SU-DHL-6 (cell line): ENCODE results near the gene MBTD1.
"Not testable (repeated sequence)": the region's sequence is repeated elsewhere in the genome, so short reads cannot be mapped to it uniquely, and the experiment has no call there.

Experiments used
- H2AFZ ChIP-seq: fragments of 200-600 bp; sonication (generic); 2 replicates; pipeline ENCODE4 v1.6.1; 2014; ENCODE audit warnings: low read depth, mild to moderate bottlenecking, moderate library complexity, mixed read lengths, antibody characterized with exemption, low read length; ENCODE audit not compliant: severe bottlenecking
- H3F3A ChIP-seq: fragments of 200-600 bp; shearing (Covaris generic); 2 replicates; pipeline ENCODE4 v1.6.0; 2016; ENCODE audit warnings: antibody characterized with exemption, mild to moderate bottlenecking; ENCODE audit not compliant: insufficient read depth
- H3K27ac ChIP-seq: fragments of 200-600 bp; sonication (generic); 2 replicates; pipeline ENCODE4 v1.5.1; 2016; ENCODE audit warnings: low read depth, mild to moderate bottlenecking, low read length, moderate library complexity, mixed read lengths
- H3K27me3 ChIP-seq: fragments of 200-600 bp; sonication (generic), shearing (Covaris generic); 2 replicates; pipeline ENCODE4 v1.6.0; 2014; ENCODE audit warnings: mild to moderate bottlenecking, low read length
- H3K36me3 ChIP-seq: fragments of 200-600 bp; sonication (generic); 2 replicates; pipeline ENCODE4 v1.6.1; 2014; ENCODE audit warnings: mild to moderate bottlenecking, low read length, mixed read lengths
- H3K4me2 ChIP-seq: fragments of 300-600, 200-600 bp; shearing (Covaris generic), sonication (generic); 2 replicates; pipeline ENCODE4 v1.6.0; 2014; ENCODE audit warnings: low read length, low read depth, mild to moderate bottlenecking; ENCODE audit not compliant: poor library complexity, severe bottlenecking
- H3K4me3 ChIP-seq: fragments of 200-600 bp; sonication (generic); 2 replicates; pipeline ENCODE4 v1.5.1; 2014; ENCODE audit warnings: antibody characterized with exemption, low read length, mild to moderate bottlenecking, mixed read lengths; ENCODE audit not compliant: insufficient read depth, poor library complexity, severe bottlenecking
- H3K79me2 ChIP-seq: fragments of 200-600 bp; sonication (generic); 2 replicates; pipeline ENCODE4 v1.6.1; 2014; ENCODE audit warnings: mild to moderate bottlenecking, low read length, moderate library complexity; ENCODE audit not compliant: insufficient read depth
- H3K9ac ChIP-seq: fragments of 200-600 bp; sonication (generic); 2 replicates; pipeline ENCODE4 v1.7.0; 2014; ENCODE audit warnings: mild to moderate bottlenecking, low read length
- H3K9me2 ChIP-seq: fragments of 200-600 bp; sonication (generic); replicated peaks from 2 replicates; pipeline ENCODE4 v1.6.1; 2014; ENCODE audit warnings: low read length; ENCODE audit not compliant: insufficient read depth
- H3K9me3 ChIP-seq: fragments of 200-600 bp; sonication (generic); 2 replicates; pipeline ENCODE4 v1.6.1; 2014; ENCODE audit warnings: low read length, mixed read lengths; ENCODE audit not compliant: insufficient read depth
- H4K20me1 ChIP-seq: fragments of 200-600 bp; sonication (generic); 2 replicates; pipeline ENCODE4 v1.6.1; 2014; ENCODE audit warnings: low read depth, mild to moderate bottlenecking, antibody characterized with exemption, low read length, moderate library complexity, mixed read lengths
- CTCF ChIP-seq: fragments of 200-600 bp; sonication (generic); IDR thresholded peaks from one replicate; pipeline ENCODE4 v1.5.1; 2017; ENCODE audit warnings: antibody characterized with exemption, mild to moderate bottlenecking, low read length, moderate library complexity; ENCODE audit not compliant: insufficient read depth, poor library complexity, severe bottlenecking
- EZH2phosphoT487 ChIP-seq: fragments of 200-600 bp; sonication (generic), shearing (Covaris generic); conservative IDR thresholded peaks from 2 replicates; pipeline ENCODE4 v1.6.1; 2018; ENCODE audit warnings: mild to moderate bottlenecking, antibody characterized with exemption, low read length, moderate library complexity, mixed read lengths

MBTD1 gene

DNA sequence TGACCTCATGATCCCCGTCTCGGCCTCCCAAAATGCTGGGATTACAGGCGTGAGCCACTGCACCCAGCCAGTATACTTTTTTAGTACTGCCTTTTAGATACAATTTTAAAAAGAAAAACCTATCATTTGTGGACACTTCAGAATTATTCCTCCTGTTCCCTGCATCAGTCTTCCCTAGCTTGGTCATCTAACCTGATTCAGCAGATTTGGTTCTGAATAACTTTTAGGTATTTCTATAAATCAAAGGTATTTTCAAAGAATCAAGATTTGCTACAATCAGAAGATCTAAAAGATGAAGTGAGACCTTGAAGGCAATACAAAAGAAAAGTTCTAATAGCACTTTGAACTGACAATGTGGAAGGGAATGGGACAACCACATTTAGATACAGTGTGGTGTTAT, 30.0 kb downstream of the MBTD1 start:
- no peak for TF ChIP-seq EZH2phosphoT487
- TF ChIP-seq CTCF: no peak
- no peaks in the 10 kb centered on the region for H3K36me3 ChIP-seq
- H3K27me3 ChIP-seq: no peaks in the 10 kb centered on the region
- H3K4me3 ChIP-seq: no peak overlapping the region
- no peaks in the 10 kb centered on the region for H3K9me2 ChIP-seq
- no peak overlapping the region for H3K9ac ChIP-seq
- peak overlapping the region; percentile 22 for H3K27ac ChIP-seq
- H3K79me2 ChIP-seq: peaks cover 49% of the 10 kb centered on the region
- no peaks in the 10 kb centered on the region for H4K20me1 ChIP-seq
- H2AFZ ChIP-seq: no peak overlapping the region
- peak overlapping the region; percentile 48 for H3K4me2 ChIP-seq
- H3F3A ChIP-seq: peaks cover 9% of the 10 kb centered on the region; the same call in 1 of the 2 replicates
- no peaks in the 10 kb centered on the region for H3K9me3 ChIP-seq

GRCh38 chr17:51228161-51228560, 31.7 kb downstream of the MBTD1 start:
- peaks cover 34% of the 10 kb centered on the region for H3K79me2 ChIP-seq

DNA sequence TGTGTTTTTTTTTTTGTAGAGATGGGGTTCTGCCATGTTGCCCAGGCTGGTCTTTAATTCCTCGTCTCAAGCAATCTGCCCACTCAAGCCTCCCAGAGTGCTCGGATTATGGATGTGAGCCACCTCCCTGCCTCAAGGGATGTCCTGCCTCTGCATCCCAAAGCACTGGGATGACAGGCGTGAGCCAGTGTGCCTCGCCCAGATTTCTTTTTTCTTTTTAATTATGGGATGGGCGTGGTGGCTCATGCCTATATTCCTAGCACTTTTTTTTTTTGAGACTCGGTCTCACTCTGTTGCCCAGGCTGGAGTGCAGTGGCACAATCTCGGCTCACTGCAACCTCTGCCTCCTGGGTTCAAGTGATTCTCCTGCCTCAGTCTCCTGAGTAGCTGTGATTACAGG, 34.3 kb downstream of the MBTD1 start:
- H3K9me3 ChIP-seq, H3K4me3 ChIP-seq, H3K9me2 ChIP-seq, H2AFZ ChIP-seq, H4K20me1 ChIP-seq, H3K36me3 ChIP-seq, H3K27ac ChIP-seq, H3K27me3 ChIP-seq, H3K4me2 ChIP-seq, H3F3A ChIP-seq, H3K9ac ChIP-seq: not testable (repeated sequence)
- peaks cover 18% of the 10 kb centered on the region; the same call in 1 of the 2 replicates for H3K79me2 ChIP-seq

More at GRCh38 chr17:51228161-51228560, 31.7 kb downstream of the MBTD1 start:
- no peaks in the 10 kb centered on the region for H3K9me3 ChIP-seq
- H3F3A ChIP-seq: peaks cover 9% of the 10 kb centered on the region; the same call in 1 of the 2 replicates
- H3K9me2 ChIP-seq: no peaks in the 10 kb centered on the region
- peak overlapping the region; percentile 18 for H3K4me2 ChIP-seq
- no peaks in the 10 kb centered on the region for H4K20me1 ChIP-seq
- H3K4me3 ChIP-seq: no peak overlapping the region
- H3K9ac ChIP-seq: no peak overlapping the region
- no peaks in the 10 kb centered on the region for H3K36me3 ChIP-seq
- H3K27ac ChIP-seq: peak overlapping the region; percentile 30; the same call in 1 of the 2 replicates
- no peak overlapping the region for H2AFZ ChIP-seq
- TF ChIP-seq CTCF: no peak
- no peak for TF ChIP-seq EZH2phosphoT487
- no peaks in the 10 kb centered on the region for H3K27me3 ChIP-seq

GRCh38 chr17:51224402-51225262, 35.2 kb downstream of the MBTD1 start:
- no peaks in the 10 kb centered on the region for H4K20me1 ChIP-seq
- H3F3A ChIP-seq: 0 out of 2 replicates have a peak, but pooled peaks cover 5% of the 10 kb centered on the region
- H3K4me2 ChIP-seq: no peak overlapping the region
- peak overlapping the region; percentile 12; the same call in 1 of the 2 replicates for H3K27ac ChIP-seq
- no peak overlapping the region for H3K9ac ChIP-seq
- no peaks in the 10 kb centered on the region for H3K9me3 ChIP-seq
- H3K79me2 ChIP-seq: peaks cover 10% of the 10 kb centered on the region; the same call in 1 of the 2 replicates
- no peak overlapping the region for H2AFZ ChIP-seq
- no peak overlapping the region for H3K4me3 ChIP-seq
- no peaks in the 10 kb centered on the region for H3K9me2 ChIP-seq
- H3K27me3 ChIP-seq: no peaks in the 10 kb centered on the region
- H3K36me3 ChIP-seq: peaks cover 17% of the 10 kb centered on the region; the same call in 1 of the 2 replicates
- TF ChIP-seq CTCF (no peak), EZH2phosphoT487 (no peak)
